Measurements from ENCODE around the gene SLC9A8. TPM values are rescaled to one million over a fixed set of nuclear protein-coding genes. Genes with fewer than 3 reads are reported as not detected.

The SLC9A8 gene
- total and polyA plus RNA-seq, 8 donors: 2.3 to 21.0 (median 11.9) TPM

DNA sequence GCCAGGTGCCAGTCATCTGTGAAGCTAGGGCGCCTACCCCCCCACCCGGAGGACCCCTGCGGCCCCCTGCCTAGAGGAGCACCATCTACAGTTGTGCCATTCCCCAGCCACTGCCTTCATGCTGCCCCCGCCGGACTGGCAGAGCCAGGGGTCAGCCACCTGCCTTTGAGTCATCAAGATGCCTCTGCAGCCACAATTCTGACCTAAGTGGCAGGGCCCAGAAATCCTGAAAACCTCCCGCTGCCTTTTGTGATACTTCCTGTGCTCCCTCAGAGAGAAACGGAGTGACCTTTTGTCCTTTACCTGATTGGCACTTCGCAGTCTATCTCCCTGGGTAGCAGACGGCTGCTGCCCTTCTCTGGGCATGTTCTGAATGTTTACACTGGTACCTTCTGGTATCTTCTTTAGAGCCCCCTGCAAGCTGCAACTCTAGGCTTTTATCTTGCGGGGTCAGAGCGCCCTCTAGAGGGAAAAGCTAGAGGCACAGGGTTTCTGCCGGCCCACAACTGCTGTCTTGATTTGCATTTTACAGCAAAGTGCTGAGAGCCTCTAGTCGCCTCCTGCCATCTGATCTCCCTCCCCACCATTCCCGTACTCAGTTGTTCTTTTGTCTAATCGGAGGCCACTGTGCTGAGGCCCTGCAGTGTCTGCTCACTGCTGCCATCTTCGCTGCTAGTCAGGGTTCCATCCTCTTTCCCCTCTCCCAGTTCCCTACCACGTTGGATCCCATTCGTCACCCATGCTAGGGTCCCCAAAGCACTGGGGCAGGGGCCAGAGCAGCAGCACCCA, 75.8 kb downstream of the SLC9A8 start:
- intact Hi-C loops (cut with DNase I; ENCODE audit: low total_unique reads): loop anchor here (2.0 kb wide), 1 partner anchor 278 kb away; no protein-coding TSS in a partner anchor
- WGBS, 5 donors: 54 to 68% (median 60%) methylated on average over 16 to 18 of the region's 18 CpGs
- H3K4me1 ChIP-seq: peaks cover 39 to 71% (median 57%) of the 10 kb centered on the region in 4 donors
- H3K36me3 ChIP-seq: peaks cover 22 to 57% (median 54%) of the 10 kb centered on the region in 4 donors
- H3K4me3 ChIP-seq: no peak overlapping the region
- no peaks in the 10 kb centered on the region for H3K27me3 ChIP-seq
- TF ChIP-seq POLR2AphosphoS5 (IDR thresholded peaks at IDR 0.05): no peak
- TF ChIP-seq, protein P1, sequence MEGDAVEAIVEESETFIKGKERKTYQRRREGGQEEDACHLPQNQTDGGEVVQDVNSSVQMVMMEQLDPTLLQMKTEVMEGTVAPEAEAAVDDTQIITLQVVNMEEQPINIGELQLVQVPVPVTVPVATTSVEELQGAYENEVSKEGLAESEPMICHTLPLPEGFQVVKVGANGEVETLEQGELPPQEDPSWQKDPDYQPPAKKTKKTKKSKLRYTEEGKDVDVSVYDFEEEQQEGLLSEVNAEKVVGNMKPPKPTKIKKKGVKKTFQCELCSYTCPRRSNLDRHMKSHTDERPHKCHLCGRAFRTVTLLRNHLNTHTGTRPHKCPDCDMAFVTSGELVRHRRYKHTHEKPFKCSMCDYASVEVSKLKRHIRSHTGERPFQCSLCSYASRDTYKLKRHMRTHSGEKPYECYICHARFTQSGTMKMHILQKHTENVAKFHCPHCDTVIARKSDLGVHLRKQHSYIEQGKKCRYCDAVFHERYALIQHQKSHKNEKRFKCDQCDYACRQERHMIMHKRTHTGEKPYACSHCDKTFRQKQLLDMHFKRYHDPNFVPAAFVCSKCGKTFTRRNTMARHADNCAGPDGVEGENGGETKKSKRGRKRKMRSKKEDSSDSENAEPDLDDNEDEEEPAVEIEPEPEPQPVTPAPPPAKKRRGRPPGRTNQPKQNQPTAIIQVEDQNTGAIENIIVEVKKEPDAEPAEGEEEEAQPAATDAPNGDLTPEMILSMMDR (IDR thresholded peaks at IDR 0.05): peak in 5 of 7 experiments; percentile 48 to 76 (median 60)
- H3K27ac ChIP-seq: peak overlapping the region in 3 of 5 donors; percentile 32 to 69 (median 59)
- peak; percentile 56 to 80 for DNase-seq
- H3K9me3 ChIP-seq: no peaks in the 10 kb centered on the region

DNA sequence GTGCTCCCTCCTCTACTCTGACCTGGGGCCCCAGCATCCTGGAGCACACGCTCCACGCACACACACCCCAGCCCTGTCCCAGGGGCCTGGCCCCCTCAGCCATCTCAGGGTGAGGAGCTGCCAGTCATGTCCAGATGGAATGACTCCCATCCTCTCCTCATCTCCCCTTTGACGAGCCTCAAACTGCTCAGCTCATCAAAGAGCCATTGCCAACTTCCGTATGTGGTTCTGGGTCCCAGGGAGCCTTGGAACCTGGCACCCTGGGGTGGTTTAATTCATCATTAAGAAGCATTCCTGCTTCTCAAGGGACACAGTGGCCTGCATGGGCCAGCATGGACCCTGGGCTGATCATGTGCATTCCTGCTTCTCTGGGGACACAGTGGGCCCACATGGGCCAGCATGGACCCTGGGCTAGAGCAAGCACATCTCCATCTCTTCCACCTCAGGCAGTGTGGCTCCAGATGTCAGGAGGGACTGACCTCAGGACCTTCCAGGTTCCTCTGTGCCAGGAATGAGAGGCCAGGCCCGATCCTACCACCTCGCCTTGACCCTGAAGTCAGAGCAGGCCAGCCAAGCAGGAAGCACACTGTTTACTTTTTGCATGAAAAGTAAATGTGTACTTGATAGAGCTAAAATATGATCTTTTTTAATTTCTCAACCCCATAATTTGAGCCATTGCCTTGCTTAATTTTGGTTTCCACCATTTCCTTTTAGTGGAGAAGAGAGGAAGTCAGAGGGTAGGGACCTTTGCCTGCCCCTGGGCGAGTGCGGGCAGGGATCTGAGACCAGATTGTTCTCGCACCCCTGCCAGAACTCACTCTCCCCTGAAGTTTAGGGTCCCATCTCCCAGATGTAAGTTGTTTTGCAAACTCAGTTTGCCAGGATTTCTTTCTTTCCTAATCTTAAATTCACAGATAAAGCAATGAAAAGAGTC, 76.6 kb downstream of the SLC9A8 start:
- TF ChIP-seq, protein P1 (IDR thresholded peaks at IDR 0.05): no peak
- peak in 1 of 3 donors; percentile 10 for TF ChIP-seq POLR2AphosphoS5 (IDR thresholded peaks at IDR 0.05)
- TF ChIP-seq POLR2A (IDR thresholded peaks at IDR 0.05): no peak
- WGBS, 5 donors: 33 to 62% (median 50%) methylated on average over 7 to 9 of the region's 9 CpGs
- Histone ChIP-seq H3K4me1 (peaks cover 39 to 78% (median 64%) of the 10 kb centered on the region in 4 donors), H3K27me3 (no peaks in the 10 kb centered on the region), H3K36me3 (peaks cover 15 to 48% (median 46%) of the 10 kb centered on the region in 4 donors), H3K27ac (peak overlapping the region; percentile 3 to 49 (median 34)), H3K4me3 (no peak overlapping the region), H3K9me3 (no peaks in the 10 kb centered on the region)
- peak; percentile 48 to 53 for DNase-seq
- intact Hi-C loops (cut with DNase I; ENCODE audit: low total_unique reads): loop anchor here (2.0 kb wide), 1 partner anchor 278 kb away; no protein-coding TSS in a partner anchor

DNA sequence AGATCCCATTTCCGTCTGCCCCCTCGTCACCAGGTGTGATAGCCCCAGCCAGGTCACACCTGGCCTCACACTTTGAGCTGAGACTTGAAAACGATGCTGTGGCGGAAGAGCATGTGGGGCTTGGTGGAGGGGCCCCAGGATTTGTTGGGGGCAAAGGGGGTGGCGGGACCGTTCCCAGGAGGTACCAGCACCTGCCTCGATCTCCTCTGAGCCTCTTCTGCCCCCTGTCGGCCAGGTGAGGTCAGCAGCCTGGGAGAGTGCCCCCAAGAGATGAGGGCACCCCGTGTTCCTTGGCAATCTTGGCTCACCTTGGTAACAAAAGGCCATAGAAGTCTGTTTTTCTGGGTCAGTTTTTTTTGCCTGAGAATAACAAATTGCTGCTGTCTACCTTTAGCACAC, 77.3 kb downstream of the SLC9A8 start:
- intact Hi-C loops (cut with DNase I; ENCODE audit: low total_unique reads): loop anchor here (2.0 kb wide), 1 partner anchor 279 kb away; no protein-coding TSS in a partner anchor
- TF ChIP-seq EP300 (IDR thresholded peaks at IDR 0.05): no peak
- TF ChIP-seq, protein P1 (IDR thresholded peaks at IDR 0.05): peak in 5 of 7 experiments; percentile 17 to 52 (median 30)

More for the DNA sequence above, 77.3 kb downstream of the SLC9A8 start:
- H3K9me3 ChIP-seq: no peaks in the 10 kb centered on the region
- H3K27me3 ChIP-seq: no peaks in the 10 kb centered on the region
- peak; percentile 52 to 53 for DNase-seq
- no peak overlapping the region for H3K4me3 ChIP-seq
- WGBS, 5 donors: 30 to 48% (median 39%) methylated on average over 7 to 9 of the region's 9 CpGs
- peak overlapping the region in 4 of 5 donors; percentile 13 to 49 (median 41) for H3K27ac ChIP-seq
- H3K4me1 ChIP-seq: peaks cover 39 to 85% (median 64%) of the 10 kb centered on the region in 4 donors
- H3K36me3 ChIP-seq: peaks cover 9 to 41% (median 39%) of the 10 kb centered on the region in 4 donors

Measured in stomach (tissue), 9 donors.